H1 (cell line): ENCODE results near the gene GABRD. TPM values are rescaled to one million over a fixed set of nuclear protein-coding genes. Genes with fewer than 3 reads are reported as not detected.

Source experiments
- CHD7 ChIP-seq: fragments of 300-600 bp; sonication (generic); IDR thresholded peaks from 2 replicates; pipeline ENCODE4 v1.7.1; 2012; ENCODE audit warnings: low read length, moderate library complexity, mild to moderate bottlenecking, inconsistent platforms; ENCODE audit not compliant: insufficient replicate concordance
- CTCF ChIP-seq, 3 experiments: IDR thresholded peaks; 1 replicate in 2 of 3; 2 replicates in 1 of 3; pipeline versions ENCODE4 v1.5.1 to v1.6.1; 2011; ENCODE audit warnings: low read length in 3 of 3, mild to moderate bottlenecking in 3 of 3, inconsistent platforms in 2 of 3, low read depth in 1 of 3, moderate library complexity in 1 of 3; ENCODE audit not compliant: insufficient read depth in 1 of 3; ENCODE audit errors: control extremely low read depth in 1 of 3
- JUN ChIP-seq: IDR thresholded peaks from 2 replicates; pipeline ENCODE4 v1.6.1; 2011; ENCODE audit warnings: low read depth, mild to moderate bottlenecking, improper control_type of control experiment, low read length
- RFX5 ChIP-seq: IDR thresholded peaks from 2 replicates; pipeline ENCODE4 v1.6.1; 2011; ENCODE audit warnings: low read depth, low read length, improper control_type of control experiment, borderline replicate concordance
- SP2 ChIP-seq: IDR thresholded peaks from 2 replicates; pipeline ENCODE4 v1.6.1; 2012; ENCODE audit warnings: mild to moderate bottlenecking, low read length, inconsistent platforms
- ZNF274 ChIP-seq: IDR thresholded peaks from 2 replicates; pipeline ENCODE4 v1.7.0; 2012; ENCODE audit warnings: low read length, borderline replicate concordance; ENCODE audit errors: extremely low read depth
- polyA plus RNA-seq, 7 experiments: library from polyadenylated mRNA; depleted of rRNA in 3 of 7; stranded (reverse) in 5 of 7; unstranded in 2 of 7; fragments of >200 nt in 5 of 7; fragments of 200-250 nt in 2 of 7; gene quantifications; 1 replicate in 5 of 7; 2 replicates in 1 of 7; 4 replicates in 1 of 7; pipeline versions ENCODE4 v1.2.1 to v1.2.3, GENCODE V29; 2011 to 2013; ENCODE audit warnings: missing spikeins in 2 of 7, mixed read lengths in 2 of 7
- total RNA-seq: library from RNA; stranded (reverse); fragmentation: NEBNext Ultra II Directional; extraction: Animal tissue kit (Norgen Biotek cat#: 25700); gene quantifications from 2 replicates; pipeline ENCODE4 v1.2.1, GENCODE V29; 2021

Gene GABRD
- total and polyA plus RNA-seq, 2 of the 8 experiments (the other 6 are each of a cell fraction or from before 2014, with no cell fraction given): 1.8 to 3.0 TPM

- no peak for TF ChIP-seq CHD7
- TF ChIP-seq ZNF274: no peak
- TF ChIP-seq CTCF (IDR thresholded peaks at IDR 0.05; ENCODE audit: control extremely low read depth in 1 of 3, insufficient read depth in 1 of 3, low read depth in 1 of 3, low read length in 3 of 3): no peak
- TF ChIP-seq SP2: no peak
- TF ChIP-seq JUN: no peak
- TF ChIP-seq RFX5: no peak
Observed at GRCh38 chr1:2056955-2057590, 37.9 kb downstream of the GABRD start (continued).
